HepG2 (cell line): ENCODE measurements around the gene PIP4K2B. TPM values are rescaled to one million over a fixed set of nuclear protein-coding genes. Genes with fewer than 3 reads are reported as not detected.

Experiments used
- CCAR2 ChIP-seq: fragments of 200-400 bp; formaldehyde crosslinking; optimal IDR thresholded peaks from 2 replicates; pipeline ENCODE3; 2018; ENCODE audit warnings: low read depth, mild to moderate bottlenecking, low read length, moderate library complexity
- EEA1 ChIP-seq: sonication (generic); formaldehyde crosslinking; IDR thresholded peaks from 2 replicates; pipeline ENCODE4 v1.5.1; 2020; ENCODE audit warnings: mild to moderate bottlenecking, missing genetic modification reagents, borderline replicate concordance
- RBM22 ChIP-seq: fragments of 200-400 bp; formaldehyde crosslinking; optimal IDR thresholded peaks from 2 replicates; pipeline ENCODE3; 2017; ENCODE audit warnings: mild to moderate bottlenecking, low read length, moderate library complexity
- RFX1 ChIP-seq: fragments of 450-650 bp; IDR thresholded peaks from 2 replicates; pipeline ENCODE4 v1.6.1; 2017
- U2AF2 ChIP-seq: fragments of 200-400 bp; formaldehyde crosslinking; IDR thresholded peaks from 2 replicates; pipeline ENCODE4 v1.6.1; 2017; ENCODE audit warnings: low read depth, mild to moderate bottlenecking, low read length
- ZBTB38 ChIP-seq: sonication (generic); formaldehyde crosslinking; IDR thresholded peaks from 2 replicates; pipeline ENCODE4 v1.5.1; 2020; ENCODE audit warnings: mild to moderate bottlenecking, missing genetic modification reagents
- ZNF124 ChIP-seq: sonication (generic); formaldehyde crosslinking; IDR thresholded peaks from 2 replicates; pipeline ENCODE4 v1.4.0; 2020; ENCODE audit warnings: missing genetic modification reagents
- ZNF160 ChIP-seq: sonication (generic); formaldehyde crosslinking; IDR thresholded peaks from 2 replicates; pipeline ENCODE4 v1.8.0; 2022; ENCODE audit warnings: mild to moderate bottlenecking, inconsistent platforms, missing genetic modification reagents
- ZNF317 ChIP-seq: sonication (generic); formaldehyde crosslinking; IDR thresholded peaks from 2 replicates; pipeline ENCODE4 v1.5.0; 2020; ENCODE audit warnings: mild to moderate bottlenecking, missing genetic modification reagents
- ZNF549 ChIP-seq: sonication (generic); formaldehyde crosslinking; IDR thresholded peaks from 2 replicates; pipeline ENCODE4 v1.5.0; 2020; ENCODE audit warnings: missing genetic modification reagents
- ZNF558 ChIP-seq: sonication (generic); formaldehyde crosslinking; IDR thresholded peaks from 2 replicates; pipeline ENCODE4 v1.9.0; 2022; ENCODE audit warnings: mild to moderate bottlenecking, missing genetic modification reagents, borderline replicate concordance
- ZNF567 ChIP-seq: sonication (generic); formaldehyde crosslinking; IDR thresholded peaks from 2 replicates; pipeline ENCODE4 v1.8.1; 2023; ENCODE audit warnings: mild to moderate bottlenecking, missing genetic modification reagents, borderline replicate concordance
- ZNF614 ChIP-seq: IDR thresholded peaks from 2 replicates; pipeline ENCODE4 v1.6.1; 2018; ENCODE audit warnings: missing biosample characterization, missing genetic modification reagents, inconsistent platforms, borderline replicate concordance
- polyA plus RNA-seq, 8 experiments: library from polyadenylated mRNA; depleted of rRNA in 3 of 8; stranded (reverse) in 7 of 8; unstranded in 1 of 8; fragments of >200 nt; fragmentation: Illumina TruSeq in 4 of 8; extraction: Trizol in 4 of 8; gene quantifications; 2 replicates each; pipeline versions ENCODE4 v1.2.1 to v1.2.3, GENCODE V29; 2011 to 2016; ENCODE audit warnings: low read depth in 4 of 8, missing spikeins in 1 of 8, mixed read lengths in 1 of 8; ENCODE audit not compliant: insufficient read depth in 1 of 8
- total RNA-seq, 5 experiments: library from RNA; depleted of rRNA; stranded (reverse); fragments of >200 nt; fragmentation: Illumina TruSeq; extraction: Trizol; gene quantifications; 2 replicates each; pipeline ENCODE4 v1.2.3, GENCODE V29; 2016; ENCODE audit warnings: low read depth in 1 of 5
- TF ChIP-seq, protein P1 (sequence below), 2 experiments: fragments of 450-650 bp in 1 of 2; sonication (generic) in 1 of 2; formaldehyde crosslinking; IDR thresholded peaks; 2 replicates each; pipeline versions ENCODE4 v1.5.0 to v1.8.0; 2020 to 2022; ENCODE audit warnings: mild to moderate bottlenecking in 1 of 2, missing genetic modification reagents in 1 of 2
- TF ChIP-seq, protein P2 (sequence below): sonication (generic); formaldehyde crosslinking; IDR thresholded peaks from 2 replicates; pipeline ENCODE4 v1.4.0; 2020; ENCODE audit warnings: mild to moderate bottlenecking, missing genetic modification reagents
- TF ChIP-seq, protein P3 (sequence below): sonication (generic); formaldehyde crosslinking; IDR thresholded peaks from 2 replicates; pipeline ENCODE4 v1.5.0; 2020; ENCODE audit warnings: mild to moderate bottlenecking, missing genetic modification reagents
- TF ChIP-seq, protein P4 (sequence below): sonication (generic); formaldehyde crosslinking; IDR thresholded peaks from 2 replicates; pipeline ENCODE4; 2020; ENCODE audit warnings: missing genetic modification reagents, mild to moderate bottlenecking, borderline replicate concordance

PIP4K2B gene
- total and polyA plus RNA-seq, 2 of the 13 experiments (the other 11 are each of a cell fraction or from before 2014, with no cell fraction given) = 20.4 to 54.0 TPM

DNA sequence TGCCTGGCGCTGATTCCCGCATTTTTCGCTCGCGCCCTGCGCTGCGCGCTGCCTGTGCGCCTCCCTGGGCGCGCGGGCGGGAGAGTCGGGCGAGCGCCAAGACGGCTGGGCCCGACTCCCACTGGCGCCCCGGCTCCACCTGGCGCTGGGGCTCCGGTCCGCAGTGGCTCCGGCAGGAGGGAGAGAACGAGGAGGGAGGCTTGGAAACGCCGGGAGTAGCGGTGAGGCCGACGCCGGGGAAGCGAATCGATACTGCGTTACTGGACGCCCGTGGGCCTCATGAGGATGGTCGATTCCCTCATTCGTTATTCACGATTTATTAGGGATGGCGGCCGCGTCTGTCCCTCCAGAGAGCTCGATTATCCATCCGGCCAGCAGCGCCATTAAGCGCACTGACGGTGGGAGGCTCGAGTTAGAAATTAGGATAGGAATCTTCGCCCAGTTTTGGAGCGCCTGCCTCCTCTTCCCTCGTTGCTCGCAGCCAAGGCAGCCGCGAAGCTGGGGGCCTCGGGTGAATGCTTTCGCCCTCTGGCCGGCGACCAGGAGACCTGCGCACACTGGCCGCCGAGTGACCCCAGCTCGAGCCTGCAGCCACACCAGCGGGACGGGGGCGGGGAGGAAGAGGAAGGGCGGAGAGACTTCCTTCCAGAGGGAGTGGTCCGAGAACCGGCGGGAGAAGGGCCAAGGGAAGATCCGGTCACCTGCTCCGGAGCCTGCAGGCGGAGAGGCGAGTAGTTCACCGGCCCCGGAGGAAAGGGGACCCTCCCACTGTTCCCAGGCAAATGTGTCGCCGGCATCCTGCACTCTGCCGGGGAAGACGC lies 49.9 kb downstream of the PIP4K2B start (continued):
- TF ChIP-seq, protein P1, sequence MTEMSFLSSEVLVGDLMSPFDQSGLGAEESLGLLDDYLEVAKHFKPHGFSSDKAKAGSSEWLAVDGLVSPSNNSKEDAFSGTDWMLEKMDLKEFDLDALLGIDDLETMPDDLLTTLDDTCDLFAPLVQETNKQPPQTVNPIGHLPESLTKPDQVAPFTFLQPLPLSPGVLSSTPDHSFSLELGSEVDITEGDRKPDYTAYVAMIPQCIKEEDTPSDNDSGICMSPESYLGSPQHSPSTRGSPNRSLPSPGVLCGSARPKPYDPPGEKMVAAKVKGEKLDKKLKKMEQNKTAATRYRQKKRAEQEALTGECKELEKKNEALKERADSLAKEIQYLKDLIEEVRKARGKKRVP (CRISPR knock-in tag; IDR thresholded peaks at IDR 0.05) = peak in 1 of 2 experiments; percentile 18; a peak in 1 of 4 replicates
- TF ChIP-seq ZNF549 (CRISPR knock-in tag) = no peak
- no peak for TF ChIP-seq U2AF2
- TF ChIP-seq, protein P2, sequence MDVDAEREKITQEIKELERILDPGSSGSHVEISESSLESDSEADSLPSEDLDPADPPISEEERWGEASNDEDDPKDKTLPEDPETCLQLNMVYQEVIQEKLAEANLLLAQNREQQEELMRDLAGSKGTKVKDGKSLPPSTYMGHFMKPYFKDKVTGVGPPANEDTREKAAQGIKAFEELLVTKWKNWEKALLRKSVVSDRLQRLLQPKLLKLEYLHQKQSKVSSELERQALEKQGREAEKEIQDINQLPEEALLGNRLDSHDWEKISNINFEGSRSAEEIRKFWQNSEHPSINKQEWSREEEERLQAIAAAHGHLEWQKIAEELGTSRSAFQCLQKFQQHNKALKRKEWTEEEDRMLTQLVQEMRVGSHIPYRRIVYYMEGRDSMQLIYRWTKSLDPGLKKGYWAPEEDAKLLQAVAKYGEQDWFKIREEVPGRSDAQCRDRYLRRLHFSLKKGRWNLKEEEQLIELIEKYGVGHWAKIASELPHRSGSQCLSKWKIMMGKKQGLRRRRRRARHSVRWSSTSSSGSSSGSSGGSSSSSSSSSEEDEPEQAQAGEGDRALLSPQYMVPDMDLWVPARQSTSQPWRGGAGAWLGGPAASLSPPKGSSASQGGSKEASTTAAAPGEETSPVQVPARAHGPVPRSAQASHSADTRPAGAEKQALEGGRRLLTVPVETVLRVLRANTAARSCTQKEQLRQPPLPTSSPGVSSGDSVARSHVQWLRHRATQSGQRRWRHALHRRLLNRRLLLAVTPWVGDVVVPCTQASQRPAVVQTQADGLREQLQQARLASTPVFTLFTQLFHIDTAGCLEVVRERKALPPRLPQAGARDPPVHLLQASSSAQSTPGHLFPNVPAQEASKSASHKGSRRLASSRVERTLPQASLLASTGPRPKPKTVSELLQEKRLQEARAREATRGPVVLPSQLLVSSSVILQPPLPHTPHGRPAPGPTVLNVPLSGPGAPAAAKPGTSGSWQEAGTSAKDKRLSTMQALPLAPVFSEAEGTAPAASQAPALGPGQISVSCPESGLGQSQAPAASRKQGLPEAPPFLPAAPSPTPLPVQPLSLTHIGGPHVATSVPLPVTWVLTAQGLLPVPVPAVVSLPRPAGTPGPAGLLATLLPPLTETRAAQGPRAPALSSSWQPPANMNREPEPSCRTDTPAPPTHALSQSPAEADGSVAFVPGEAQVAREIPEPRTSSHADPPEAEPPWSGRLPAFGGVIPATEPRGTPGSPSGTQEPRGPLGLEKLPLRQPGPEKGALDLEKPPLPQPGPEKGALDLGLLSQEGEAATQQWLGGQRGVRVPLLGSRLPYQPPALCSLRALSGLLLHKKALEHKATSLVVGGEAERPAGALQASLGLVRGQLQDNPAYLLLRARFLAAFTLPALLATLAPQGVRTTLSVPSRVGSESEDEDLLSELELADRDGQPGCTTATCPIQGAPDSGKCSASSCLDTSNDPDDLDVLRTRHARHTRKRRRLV (CRISPR knock-in tag) = peak; percentile 34; the same call in 1 of the 2 replicates
- no peak; the same call in 1 of the 2 replicates for TF ChIP-seq ZNF567 (CRISPR knock-in tag)
- no peak for TF ChIP-seq ZBTB38 (CRISPR knock-in tag)
- TF ChIP-seq ZNF317 (CRISPR knock-in tag) = peak; percentile 34
- peak; percentile 86; the same call in 1 of the 2 replicates for TF ChIP-seq ZNF614 (CRISPR knock-in tag)
- TF ChIP-seq ZNF124 (CRISPR knock-in tag) = no peak; the same call in 1 of the 2 replicates
- no peak for TF ChIP-seq CCAR2
- TF ChIP-seq, protein P3, sequence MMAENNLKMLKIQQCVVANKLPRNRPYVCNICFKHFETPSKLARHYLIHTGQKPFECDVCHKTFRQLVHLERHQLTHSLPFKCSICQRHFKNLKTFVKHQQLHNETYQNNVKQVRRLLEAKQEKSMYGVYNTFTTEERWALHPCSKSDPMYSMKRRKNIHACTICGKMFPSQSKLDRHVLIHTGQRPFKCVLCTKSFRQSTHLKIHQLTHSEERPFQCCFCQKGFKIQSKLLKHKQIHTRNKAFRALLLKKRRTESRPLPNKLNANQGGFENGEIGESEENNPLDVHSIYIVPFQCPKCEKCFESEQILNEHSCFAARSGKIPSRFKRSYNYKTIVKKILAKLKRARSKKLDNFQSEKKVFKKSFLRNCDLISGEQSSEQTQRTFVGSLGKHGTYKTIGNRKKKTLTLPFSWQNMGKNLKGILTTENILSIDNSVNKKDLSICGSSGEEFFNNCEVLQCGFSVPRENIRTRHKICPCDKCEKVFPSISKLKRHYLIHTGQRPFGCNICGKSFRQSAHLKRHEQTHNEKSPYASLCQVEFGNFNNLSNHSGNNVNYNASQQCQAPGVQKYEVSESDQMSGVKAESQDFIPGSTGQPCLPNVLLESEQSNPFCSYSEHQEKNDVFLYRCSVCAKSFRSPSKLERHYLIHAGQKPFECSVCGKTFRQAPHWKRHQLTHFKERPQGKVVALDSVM = no peak
- TF ChIP-seq ZNF558 (CRISPR knock-in tag) = peak; percentile 90
- TF ChIP-seq, protein P4, sequence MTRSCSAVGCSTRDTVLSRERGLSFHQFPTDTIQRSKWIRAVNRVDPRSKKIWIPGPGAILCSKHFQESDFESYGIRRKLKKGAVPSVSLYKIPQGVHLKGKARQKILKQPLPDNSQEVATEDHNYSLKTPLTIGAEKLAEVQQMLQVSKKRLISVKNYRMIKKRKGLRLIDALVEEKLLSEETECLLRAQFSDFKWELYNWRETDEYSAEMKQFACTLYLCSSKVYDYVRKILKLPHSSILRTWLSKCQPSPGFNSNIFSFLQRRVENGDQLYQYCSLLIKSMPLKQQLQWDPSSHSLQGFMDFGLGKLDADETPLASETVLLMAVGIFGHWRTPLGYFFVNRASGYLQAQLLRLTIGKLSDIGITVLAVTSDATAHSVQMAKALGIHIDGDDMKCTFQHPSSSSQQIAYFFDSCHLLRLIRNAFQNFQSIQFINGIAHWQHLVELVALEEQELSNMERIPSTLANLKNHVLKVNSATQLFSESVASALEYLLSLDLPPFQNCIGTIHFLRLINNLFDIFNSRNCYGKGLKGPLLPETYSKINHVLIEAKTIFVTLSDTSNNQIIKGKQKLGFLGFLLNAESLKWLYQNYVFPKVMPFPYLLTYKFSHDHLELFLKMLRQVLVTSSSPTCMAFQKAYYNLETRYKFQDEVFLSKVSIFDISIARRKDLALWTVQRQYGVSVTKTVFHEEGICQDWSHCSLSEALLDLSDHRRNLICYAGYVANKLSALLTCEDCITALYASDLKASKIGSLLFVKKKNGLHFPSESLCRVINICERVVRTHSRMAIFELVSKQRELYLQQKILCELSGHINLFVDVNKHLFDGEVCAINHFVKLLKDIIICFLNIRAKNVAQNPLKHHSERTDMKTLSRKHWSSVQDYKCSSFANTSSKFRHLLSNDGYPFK (CRISPR knock-in tag) = peak; percentile 27; the same call in 1 of the 2 replicates
- TF ChIP-seq RBM22 = peak; percentile 77
- no peak for TF ChIP-seq RFX1
- no peak; the same call in 1 of the 2 replicates for TF ChIP-seq EEA1
- peak; percentile 63; the same call in 1 of the 2 replicates for TF ChIP-seq ZNF160
